ENCODE data around the gene ZNF787. TPM values are rescaled to one million over a fixed set of nuclear protein-coding genes. Genes with fewer than 3 reads are reported as not detected.
"Not testable (repeated sequence)": the region's sequence is repeated elsewhere in the genome, so short reads cannot be mapped to it uniquely, and the experiment has no call there.

ZNF787 gene
- total and polyA plus RNA-seq, 10 of the 15 experiments (the other 5 are each of a cell fraction or from before 2014, with no cell fraction given) = 0.23 to 39.9 (median 4.1) TPM

- TF ChIP-seq, protein P1, sequence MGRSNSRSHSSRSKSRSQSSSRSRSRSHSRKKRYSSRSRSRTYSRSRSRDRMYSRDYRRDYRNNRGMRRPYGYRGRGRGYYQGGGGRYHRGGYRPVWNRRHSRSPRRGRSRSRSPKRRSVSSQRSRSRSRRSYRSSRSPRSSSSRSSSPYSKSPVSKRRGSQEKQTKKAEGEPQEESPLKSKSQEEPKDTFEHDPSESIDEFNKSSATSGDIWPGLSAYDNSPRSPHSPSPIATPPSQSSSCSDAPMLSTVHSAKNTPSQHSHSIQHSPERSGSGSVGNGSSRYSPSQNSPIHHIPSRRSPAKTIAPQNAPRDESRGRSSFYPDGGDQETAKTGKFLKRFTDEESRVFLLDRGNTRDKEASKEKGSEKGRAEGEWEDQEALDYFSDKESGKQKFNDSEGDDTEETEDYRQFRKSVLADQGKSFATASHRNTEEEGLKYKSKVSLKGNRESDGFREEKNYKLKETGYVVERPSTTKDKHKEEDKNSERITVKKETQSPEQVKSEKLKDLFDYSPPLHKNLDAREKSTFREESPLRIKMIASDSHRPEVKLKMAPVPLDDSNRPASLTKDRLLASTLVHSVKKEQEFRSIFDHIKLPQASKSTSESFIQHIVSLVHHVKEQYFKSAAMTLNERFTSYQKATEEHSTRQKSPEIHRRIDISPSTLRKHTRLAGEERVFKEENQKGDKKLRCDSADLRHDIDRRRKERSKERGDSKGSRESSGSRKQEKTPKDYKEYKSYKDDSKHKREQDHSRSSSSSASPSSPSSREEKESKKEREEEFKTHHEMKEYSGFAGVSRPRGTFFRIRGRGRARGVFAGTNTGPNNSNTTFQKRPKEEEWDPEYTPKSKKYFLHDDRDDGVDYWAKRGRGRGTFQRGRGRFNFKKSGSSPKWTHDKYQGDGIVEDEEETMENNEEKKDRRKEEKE (IDR thresholded peaks at IDR 0.05) = no peak
These were observed 14.7 kb downstream of the ZNF787 start (continued) for GRCh38 chr19:56106397-56106849.

DNA sequence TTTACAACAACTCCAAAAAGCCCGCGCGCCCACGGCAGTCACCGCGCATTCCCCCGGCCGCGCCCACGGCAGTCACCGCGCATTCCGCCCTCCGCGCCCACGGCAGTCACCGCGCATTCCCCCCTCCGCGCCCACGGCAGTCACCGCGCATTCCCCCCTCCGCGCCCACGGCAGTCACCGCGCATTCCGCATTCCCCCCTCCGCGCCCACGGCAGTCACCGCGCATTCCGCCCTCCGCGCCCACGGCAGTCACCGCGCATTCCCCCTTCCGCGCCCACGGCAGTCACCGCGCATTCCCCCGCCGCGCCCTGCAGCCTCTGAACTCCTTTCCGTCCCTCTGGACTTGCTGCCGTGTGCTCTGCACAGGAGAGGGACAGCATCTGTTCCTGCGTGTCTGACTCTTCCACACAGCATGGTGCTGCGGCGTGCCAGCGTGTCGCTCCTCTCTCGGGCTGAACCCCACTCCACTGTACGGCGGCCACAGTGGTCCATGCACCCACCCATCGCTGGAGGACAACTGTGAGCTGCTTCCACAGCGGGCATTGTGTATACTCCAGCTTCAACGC is 15.2 kb downstream of the ZNF787 start:
- SMC1A ChIA-PET (ENCODE audit: uncharacterized antibody, unreplicated experiment); H4K20me1 ChIP-seq (ENCODE audit: control insufficient read depth, insufficient read depth); in situ Hi-C loops (cut with MboI); H3K4me3 ChIP-seq; POLR2A ChIA-PET; H2AFZ ChIP-seq (ENCODE audit: control insufficient read depth, low read depth, low read length); H3K27me3 ChIP-seq (replicated peaks in 1 of 2; ENCODE audit: control insufficient read depth in 2 of 2, insufficient read depth in 2 of 2, low read length in 1 of 2); BruUV-seq (replicated peaks); H3K9ac ChIP-seq (ENCODE audit: control insufficient read depth, insufficient read depth, low read length); FAIRE-seq; H3K27ac ChIP-seq (ENCODE audit: control insufficient read depth, insufficient read depth); H3K9me3 ChIP-seq (replicated peaks; ENCODE audit: control insufficient read depth, insufficient read depth, low read length); intact Hi-C loops (cut with micrococcal nuclease; ENCODE audit: unreplicated experiment); DNase-seq (ENCODE audit: low read depth, low spot score); H3K4me2 ChIP-seq (ENCODE audit: control insufficient read depth, insufficient read depth); ATAC-seq: not testable (repeated sequence)
- WGBS (ENCODE audit: insufficient coverage, insufficient replicate concordance, low lambda C conversion rate, missing lambda C conversion rate) = 97% methylated on average over 41 of the region's 61 CpGs
- CTCF ChIA-PET = interaction anchor here (0.6 to 1.4 kb wide), 2 partner anchors 36 to 1373 kb away, joined by 3 to 5 read pairs; no protein-coding TSS in a partner anchor
- peaks cover 53% of the 10 kb centered on the region for H3K79me2 ChIP-seq (ENCODE audit: control insufficient read depth, insufficient read depth, low read length)
- peaks cover 19% of the 10 kb centered on the region for H3K4me1 ChIP-seq (ENCODE audit: control insufficient read depth, insufficient read depth, low read length)
- H3K36me3 ChIP-seq (ENCODE audit: control insufficient read depth in 2 of 2, insufficient read depth in 2 of 2, low read length in 1 of 2) = peaks cover 0 to 14% of the 10 kb centered on the region in 2 experiments; a peak in 3 of 4 replicates
- RAD21 ChIA-PET (ENCODE audit: unreplicated experiment) = interaction anchor here (1.3 kb wide), 1 partner anchor 66 kb away, joined by 3 read pairs; no protein-coding TSS in a partner anchor

Measured in GM12878 (cell line).